Activated naive CD4-positive, alpha-beta T cell treated with anti-CD3 and anti-CD28 coated beads for 36 hours (primary cell): ENCODE data around the gene CDA. TPM values are rescaled to one million over a fixed set of nuclear protein-coding genes. Genes with fewer than 3 reads are reported as not detected.
"Not testable (repeated sequence)": the region's sequence is repeated elsewhere in the genome, so short reads cannot be mapped to it uniquely, and the experiment has no call there.

Experiments used
- CTCF ChIA-PET: fragments of 350-600 bp; sonication (Branson Sonifier 250); formaldehyde crosslinking; loops from one replicate; lab custom pipeline; 2021; ENCODE audit warnings: antibody characterized with exemption; lab: Charles Lee
- DNase-seq: peaks from one replicate; pipeline ENCODE4 v3.0.0-alpha.2; 2020
- H3K27ac Mint-ChIP-seq: one replicate; pipeline ENCODE4 v1.8.0; 2021; ENCODE audit warnings: mild to moderate bottlenecking, mixed read lengths
- H3K27me3 Mint-ChIP-seq: one replicate; pipeline ENCODE4 v1.8.0; 2021; ENCODE audit warnings: low read depth, mixed read lengths
- H3K36me3 Mint-ChIP-seq: one replicate; pipeline ENCODE4 v1.8.0; 2021; ENCODE audit warnings: low read depth, mixed read lengths
- H3K4me1 Mint-ChIP-seq: one replicate; pipeline ENCODE4 v1.8.0; 2021; ENCODE audit warnings: low read depth, mixed read lengths
- H3K4me3 Mint-ChIP-seq: one replicate; pipeline ENCODE4 v1.8.0; 2021; ENCODE audit warnings: mild to moderate bottlenecking, moderate library complexity, mixed read lengths
- H3K9me3 Mint-ChIP-seq: one replicate; pipeline ENCODE4 v1.8.0; 2021; ENCODE audit warnings: mixed read lengths
- intact Hi-C: fragments of 100-400 bp; cut with micrococcal nuclease; formaldehyde crosslinking; loops from one replicate; pipeline ENCODE4 v1.15.1; 2023
- total RNA-seq, 2 experiments: library from RNA; stranded (reverse); gene quantifications; one replicate each; pipeline ENCODE4 v1.2.3, GENCODE V29; 2021

CDA gene
- total RNA-seq, 2 experiments from 2014 or later: not detected

GRCh38 chr1:20590306-20590777, 1.4 kb downstream of the CDA start:
- no peaks in the 10 kb centered on the region for H3K9me3 Mint-ChIP-seq
- H3K36me3 Mint-ChIP-seq: no peaks in the 10 kb centered on the region
- H3K27me3 Mint-ChIP-seq: peaks cover 51% of the 10 kb centered on the region
- intact Hi-C loops: no loop called here
- DNase-seq: no peak
- H3K4me3 Mint-ChIP-seq: no peak overlapping the region
- no peak overlapping the region for H3K27ac Mint-ChIP-seq
- peaks cover 9% of the 10 kb centered on the region for H3K4me1 Mint-ChIP-seq
- CTCF ChIA-PET: interaction anchor here (0.6 kb wide), 1 partner anchor 166 kb away, joined by 3 read pairs; no protein-coding TSS in a partner anchor

GRCh38 chr1:20593756-20594155, 4.9 kb downstream of the CDA start:
- Mint-ChIP-seq H3K9me3 (no peaks in the 10 kb centered on the region), H3K27ac (no peak overlapping the region)

GRCh38 chr1:20594746-20595145, 5.8 kb downstream of the CDA start:
- Mint-ChIP-seq H3K36me3 (no peaks in the 10 kb centered on the region), H3K4me3 (no peak overlapping the region), H3K27ac (no peak overlapping the region), H3K27me3 (peaks cover 24% of the 10 kb centered on the region), H3K4me1 (no peaks in the 10 kb centered on the region), H3K9me3 (no peaks in the 10 kb centered on the region)
- intact Hi-C loops: no loop called here
- CTCF ChIA-PET: interaction anchor here (1.1 to 1.4 kb wide), 2 partner anchors 20 to 30 kb away, joined by 3 to 6 read pairs; no protein-coding TSS in a partner anchor
- no peak for DNase-seq

More at GRCh38 chr1:20593756-20594155, 4.9 kb downstream of the CDA start:
- DNase-seq: no peak
- intact Hi-C loops: no loop called here
- Mint-ChIP-seq H3K4me3 (no peak overlapping the region), H3K4me1 (peaks cover 6% of the 10 kb centered on the region), H3K27me3 (peaks cover 34% of the 10 kb centered on the region), H3K36me3 (no peaks in the 10 kb centered on the region)
- CTCF ChIA-PET: interaction anchor here (1.1 to 1.4 kb wide), 3 partner anchors 19 to 29 kb away, joined by 3 to 6 read pairs (median 4); no protein-coding TSS in a partner anchor

- CTCF ChIA-PET: no interaction called here
- no peaks in the 10 kb centered on the region for H3K36me3 Mint-ChIP-seq
- intact Hi-C loops: no loop called here
- H3K9me3 Mint-ChIP-seq: no peaks in the 10 kb centered on the region
- H3K27ac Mint-ChIP-seq: no peak overlapping the region
- no peaks in the 10 kb centered on the region for H3K4me1 Mint-ChIP-seq
- H3K27me3 Mint-ChIP-seq: peaks cover 13% of the 10 kb centered on the region
- H3K4me3 Mint-ChIP-seq: no peak overlapping the region
- no peak for DNase-seq
Observed at GRCh38 chr1:20596106-20596505, 7.2 kb downstream of the CDA start.

GRCh38 chr1:20597650-20598049, 8.8 kb downstream of the CDA start:
- CTCF ChIA-PET: no interaction called here
- Mint-ChIP-seq H3K27me3 (peaks cover 4% of the 10 kb centered on the region), H3K9me3 (no peaks in the 10 kb centered on the region), H3K4me3 (no peak overlapping the region), H3K27ac (no peak overlapping the region), H3K36me3 (no peaks in the 10 kb centered on the region), H3K4me1 (no peaks in the 10 kb centered on the region)
- DNase-seq: no peak
- intact Hi-C loops: no loop called here

GRCh38 chr1:20600156-20600555, 11.3 kb downstream of the CDA start:
- CTCF ChIA-PET: no interaction called here
- H3K9me3 Mint-ChIP-seq: no peaks in the 10 kb centered on the region
- intact Hi-C loops: no loop called here
- H3K27me3 Mint-ChIP-seq: no peaks in the 10 kb centered on the region
- no peaks in the 10 kb centered on the region for H3K36me3 Mint-ChIP-seq
- H3K4me1 Mint-ChIP-seq: no peaks in the 10 kb centered on the region
- DNase-seq: no peak
- no peak overlapping the region for H3K27ac Mint-ChIP-seq
- H3K4me3 Mint-ChIP-seq: no peak overlapping the region

- Mint-ChIP-seq H3K36me3 (no peaks in the 10 kb centered on the region), H3K27ac (no peak overlapping the region), H3K4me1 (no peaks in the 10 kb centered on the region), H3K27me3 (no peaks in the 10 kb centered on the region), H3K4me3 (no peak overlapping the region), H3K9me3 (no peaks in the 10 kb centered on the region)
- intact Hi-C loops: no loop called here
- no peak for DNase-seq
- CTCF ChIA-PET: no interaction called here
Observed at GRCh38 chr1:20601129-20601825, 12.4 kb downstream of the CDA start.

GRCh38 chr1:20602851-20603450, 14.1 kb downstream of the CDA start:
- intact Hi-C loops: no loop called here
- CTCF ChIA-PET: no interaction called here
- Mint-ChIP-seq H3K4me3 (no peak overlapping the region), H3K4me1 (no peaks in the 10 kb centered on the region), H3K9me3 (no peaks in the 10 kb centered on the region), H3K27me3 (no peaks in the 10 kb centered on the region), H3K27ac (no peak overlapping the region), H3K36me3 (no peaks in the 10 kb centered on the region)
- DNase-seq: no peak

- Mint-ChIP-seq H3K27me3 (no peaks in the 10 kb centered on the region), H3K4me1 (no peaks in the 10 kb centered on the region), H3K9me3 (no peaks in the 10 kb centered on the region), H3K36me3 (no peaks in the 10 kb centered on the region), H3K27ac (no peak overlapping the region), H3K4me3 (no peak overlapping the region)
- intact Hi-C loops: no loop called here
- CTCF ChIA-PET: no interaction called here
- DNase-seq: no peak
Observed at GRCh38 chr1:20603504-20604464, 14.9 kb downstream of the CDA start.

- H3K36me3 Mint-ChIP-seq: no peaks in the 10 kb centered on the region
- no peak overlapping the region for H3K4me3 Mint-ChIP-seq
- CTCF ChIA-PET: no interaction called here
- no peaks in the 10 kb centered on the region for H3K4me1 Mint-ChIP-seq
- H3K27ac Mint-ChIP-seq: no peak overlapping the region
- intact Hi-C loops: no loop called here
- H3K27me3 Mint-ChIP-seq: no peaks in the 10 kb centered on the region
- no peak for DNase-seq
- H3K9me3 Mint-ChIP-seq: no peaks in the 10 kb centered on the region
Observed at GRCh38 chr1:20604678-20605077, 15.8 kb downstream of the CDA start.

GRCh38 chr1:20606801-20607570, 18.1 kb downstream of the CDA start:
- H3K4me1 Mint-ChIP-seq, H3K36me3 Mint-ChIP-seq, DNase-seq, H3K4me3 Mint-ChIP-seq, H3K27me3 Mint-ChIP-seq, H3K9me3 Mint-ChIP-seq, intact Hi-C loops, H3K27ac Mint-ChIP-seq: not testable (repeated sequence)
- CTCF ChIA-PET: interaction anchor here (0.6 to 1.1 kb wide), 2 partner anchors 83 to 202 kb away, joined by 3 to 5 read pairs; no protein-coding TSS in a partner anchor
